Measurements from ENCODE around the gene PRDM16. TPM values are rescaled to one million over a fixed set of nuclear protein-coding genes. Genes with fewer than 3 reads are reported as not detected.

The PRDM16 gene
- total and polyA plus RNA-seq, 8 donors: 9.6 to 18.0 (median 14.7) TPM

DNA sequence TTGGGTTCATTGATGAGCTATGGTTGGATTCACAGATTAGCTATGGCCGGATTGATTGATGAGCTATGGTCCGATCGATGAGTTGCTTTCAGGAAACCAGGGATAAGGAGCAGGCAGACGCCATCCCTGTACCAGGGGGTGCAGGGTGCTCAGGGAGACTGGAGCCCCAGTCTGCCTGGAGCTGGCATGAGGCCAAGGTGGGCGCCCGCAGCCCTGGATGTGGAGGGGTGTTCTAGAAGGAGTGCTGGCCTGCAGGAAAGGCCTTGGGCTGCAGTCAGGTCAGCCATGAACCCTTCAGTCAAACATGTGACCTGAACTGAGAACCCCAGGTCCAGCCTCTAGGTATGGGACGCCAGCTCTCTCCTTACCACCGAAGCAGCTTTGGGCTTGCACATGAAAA lies 212.7 kb downstream of the PRDM16 start:
- intact Hi-C loops (cut with DNase I): loop anchor here in 1 of 2 donors (10.0 kb wide), 2 partner anchors 207 to 267 kb away; no protein-coding TSS in a partner anchor
- ATAC-seq: no peak
- TF ChIP-seq, protein P1, sequence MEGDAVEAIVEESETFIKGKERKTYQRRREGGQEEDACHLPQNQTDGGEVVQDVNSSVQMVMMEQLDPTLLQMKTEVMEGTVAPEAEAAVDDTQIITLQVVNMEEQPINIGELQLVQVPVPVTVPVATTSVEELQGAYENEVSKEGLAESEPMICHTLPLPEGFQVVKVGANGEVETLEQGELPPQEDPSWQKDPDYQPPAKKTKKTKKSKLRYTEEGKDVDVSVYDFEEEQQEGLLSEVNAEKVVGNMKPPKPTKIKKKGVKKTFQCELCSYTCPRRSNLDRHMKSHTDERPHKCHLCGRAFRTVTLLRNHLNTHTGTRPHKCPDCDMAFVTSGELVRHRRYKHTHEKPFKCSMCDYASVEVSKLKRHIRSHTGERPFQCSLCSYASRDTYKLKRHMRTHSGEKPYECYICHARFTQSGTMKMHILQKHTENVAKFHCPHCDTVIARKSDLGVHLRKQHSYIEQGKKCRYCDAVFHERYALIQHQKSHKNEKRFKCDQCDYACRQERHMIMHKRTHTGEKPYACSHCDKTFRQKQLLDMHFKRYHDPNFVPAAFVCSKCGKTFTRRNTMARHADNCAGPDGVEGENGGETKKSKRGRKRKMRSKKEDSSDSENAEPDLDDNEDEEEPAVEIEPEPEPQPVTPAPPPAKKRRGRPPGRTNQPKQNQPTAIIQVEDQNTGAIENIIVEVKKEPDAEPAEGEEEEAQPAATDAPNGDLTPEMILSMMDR (IDR thresholded peaks at IDR 0.05): no peak
- Histone ChIP-seq H3K27ac (no peak overlapping the region), H3K27me3 (peaks cover 0 to 46% of the 10 kb centered on the region in 2 donors), H3K4me1 (no peaks in the 10 kb centered on the region), H3K4me3 (no peak overlapping the region), H3K9me3 (no peaks in the 10 kb centered on the region), H3K36me3 (no peaks in the 10 kb centered on the region)
- DNase-seq: no peak

GRCh38 chr1:3282186-3282585 lies 213.2 kb downstream of the PRDM16 start:
- Histone ChIP-seq H3K36me3 (no peaks in the 10 kb centered on the region), H3K4me1 (no peaks in the 10 kb centered on the region), H3K9me3 (no peaks in the 10 kb centered on the region), H3K27me3 (peaks cover 0 to 42% of the 10 kb centered on the region in 2 donors), H3K4me3 (no peak overlapping the region), H3K27ac (no peak overlapping the region)
- ATAC-seq (no peak), DNase-seq (no peak)
- TF ChIP-seq, protein P1 (IDR thresholded peaks at IDR 0.05): no peak
- intact Hi-C loops (cut with DNase I): loop anchor here in 1 of 2 donors (10.0 kb wide), 2 partner anchors 207 to 267 kb away; no protein-coding TSS in a partner anchor

DNA sequence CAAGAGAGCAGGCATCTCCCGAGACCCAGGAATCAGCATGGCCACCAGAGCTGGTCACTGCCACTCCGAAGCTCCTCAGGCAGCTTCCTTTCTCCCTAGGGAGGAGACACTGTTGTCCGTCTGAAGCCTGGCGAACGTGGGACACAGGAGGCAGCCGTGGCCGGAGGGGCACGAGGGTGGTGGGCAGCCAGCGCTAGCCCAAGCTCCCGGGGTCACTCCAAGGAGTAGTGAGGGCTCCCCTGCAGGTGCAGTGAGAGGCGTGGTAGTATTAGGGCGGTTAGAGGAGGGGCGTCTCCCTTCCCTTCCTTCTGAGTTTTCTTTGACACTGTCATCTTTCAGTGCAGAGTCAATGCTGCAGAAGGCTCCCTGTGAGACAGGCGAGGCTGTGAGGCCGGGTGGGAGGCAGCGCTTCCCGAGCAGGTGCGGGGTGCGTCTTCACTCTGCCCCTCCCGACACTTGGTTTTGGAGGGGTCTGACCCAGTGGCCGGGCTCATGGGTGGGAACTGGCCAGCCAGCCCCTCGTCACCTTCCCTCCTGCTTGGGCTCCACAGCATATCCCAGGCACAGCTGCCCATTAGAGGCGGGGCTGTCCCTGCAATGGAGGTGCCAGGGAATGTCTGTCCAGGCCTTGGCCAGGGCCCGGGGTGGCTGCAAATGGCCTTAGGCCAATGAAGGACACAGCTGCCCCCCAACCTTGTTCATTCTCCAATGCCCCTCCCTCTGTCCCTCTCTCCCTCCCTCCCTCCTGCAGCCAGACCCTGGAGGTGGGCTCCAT lies 213.8 kb downstream of the PRDM16 start:
- Histone ChIP-seq H3K27me3 (peaks cover 0 to 41% of the 10 kb centered on the region in 2 donors), H3K9me3 (no peaks in the 10 kb centered on the region), H3K4me1 (no peaks in the 10 kb centered on the region), H3K36me3 (no peaks in the 10 kb centered on the region), H3K4me3 (no peak overlapping the region), H3K27ac (no peak overlapping the region)
- ATAC-seq (no peak), DNase-seq (no peak)
- intact Hi-C loops (cut with DNase I): loop anchor here in 1 of 2 donors (10.0 kb wide), 2 partner anchors 208 to 268 kb away; no protein-coding TSS in a partner anchor
- TF ChIP-seq, protein P1 (IDR thresholded peaks at IDR 0.05): no peak

- Histone ChIP-seq H3K27ac (no peak overlapping the region), H3K4me1 (no peaks in the 10 kb centered on the region), H3K27me3 (peaks cover 0 to 43% of the 10 kb centered on the region in 2 donors), H3K9me3 (no peaks in the 10 kb centered on the region), H3K36me3 (no peaks in the 10 kb centered on the region), H3K4me3 (no peak overlapping the region)
- DNase-seq (peak in 2 of 4 donors; percentile 23 to 52), ATAC-seq (peak; percentile 88)
- intact Hi-C loops (cut with DNase I): loop anchor here in 1 of 2 donors (10.0 kb wide), 2 partner anchors 209 to 269 kb away; no protein-coding TSS in a partner anchor
- TF ChIP-seq, protein P1 (IDR thresholded peaks at IDR 0.05): peak; percentile 53 to 57
Measured at GRCh38 chr1:3283849-3284248, 214.8 kb downstream of the PRDM16 start.

DNA sequence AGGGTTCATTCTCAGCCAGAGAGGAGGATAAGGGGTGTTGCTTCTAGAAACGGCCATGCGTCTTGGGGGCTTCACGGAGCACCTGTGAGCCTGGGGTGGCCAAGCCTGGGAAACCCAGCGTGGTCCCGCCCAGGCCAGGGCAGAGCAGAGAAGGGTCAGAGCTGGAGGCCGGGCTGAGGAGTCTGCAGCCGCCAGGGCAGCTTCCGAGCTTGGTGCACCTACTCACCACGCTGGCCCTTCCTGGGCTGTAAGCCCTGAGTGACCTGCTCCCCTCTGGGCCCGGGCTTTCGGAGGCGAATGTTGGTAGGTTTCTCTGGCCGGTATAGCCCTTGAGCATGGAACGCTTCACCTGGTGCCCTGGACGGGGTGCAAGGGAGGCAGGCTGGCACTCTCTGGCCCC lies 215.7 kb downstream of the PRDM16 start:
- TF ChIP-seq, protein P1 (IDR thresholded peaks at IDR 0.05): no peak
- no peak overlapping the region for H3K27ac ChIP-seq
- no peaks in the 10 kb centered on the region for H3K4me1 ChIP-seq
- no peaks in the 10 kb centered on the region for H3K36me3 ChIP-seq
- H3K4me3 ChIP-seq: no peak overlapping the region
- ATAC-seq (no peak), DNase-seq (no peak)
- intact Hi-C loops (cut with DNase I): loop anchor here in 1 of 2 donors (10.0 kb wide), 2 partner anchors 210 to 270 kb away; no protein-coding TSS in a partner anchor
- H3K9me3 ChIP-seq: no peaks in the 10 kb centered on the region
- H3K27me3 ChIP-seq: peaks cover 0 to 49% of the 10 kb centered on the region in 2 donors

Data from left lung (tissue), 10 donors.